GM21717 (cell line): ENCODE data around the gene AVEN.
"Not testable (repeated sequence)": the region's sequence is repeated elsewhere in the genome, so short reads cannot be mapped to it uniquely, and the experiment has no call there.

ENCODE experiments used
- ATAC-seq: cut with Tn5 transposase; IDR thresholded peaks from one replicate; pipeline ENCODE4 v1.9.1; 2021; ENCODE audit warnings: mild to moderate bottlenecking, moderate library complexity; ENCODE audit not compliant: unreplicated experiment

Gene AVEN

DNA sequence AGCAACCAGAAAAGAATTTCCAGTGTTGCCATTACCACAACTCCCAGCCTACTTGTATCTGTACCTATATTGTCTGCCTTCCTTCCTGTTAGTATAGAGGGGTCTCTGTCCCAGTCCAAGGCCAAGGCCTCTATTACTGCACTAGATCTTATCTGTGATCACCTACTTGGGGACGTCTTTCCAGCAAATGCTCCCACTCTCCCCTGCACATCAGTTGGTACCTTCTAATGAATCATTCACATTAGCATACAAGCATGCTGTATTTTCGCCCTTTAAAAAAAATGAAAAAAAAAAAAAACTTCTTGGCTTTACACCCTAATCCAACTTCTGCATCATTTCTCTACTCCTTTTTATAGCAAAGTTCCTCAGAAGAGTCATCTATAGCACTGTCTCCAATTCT lies 4.8 kb upstream of the AVEN start:
- no peak for ATAC-seq

DNA sequence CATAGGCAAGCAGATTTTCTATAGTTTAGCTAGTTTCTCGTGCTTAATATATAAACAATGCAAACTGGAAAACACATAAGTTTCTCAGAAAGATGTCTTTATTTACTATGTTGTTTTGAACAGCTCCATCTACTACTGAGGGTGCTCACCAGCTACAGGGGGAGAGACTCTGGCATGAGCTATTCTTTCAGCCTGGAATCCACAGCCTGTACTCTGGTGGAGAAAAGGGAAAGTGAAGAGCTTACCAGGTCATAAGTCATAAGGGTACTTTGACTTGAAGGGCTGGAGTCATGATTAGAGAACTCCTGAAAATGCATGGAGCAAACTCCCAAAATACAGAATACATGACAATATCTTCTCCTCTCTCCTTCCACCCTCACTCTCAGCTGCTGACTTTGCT lies 4.4 kb upstream of the AVEN start:
- ATAC-seq = no peak

GRCh38 chr15:34039790-34040113 lies 748 bp upstream of the AVEN start:
- ATAC-seq = peak; percentile 15

- peak; percentile 56 for ATAC-seq
These were observed 757 bp downstream of the AVEN start for GRCh38 chr15:34038023-34038870.

DNA sequence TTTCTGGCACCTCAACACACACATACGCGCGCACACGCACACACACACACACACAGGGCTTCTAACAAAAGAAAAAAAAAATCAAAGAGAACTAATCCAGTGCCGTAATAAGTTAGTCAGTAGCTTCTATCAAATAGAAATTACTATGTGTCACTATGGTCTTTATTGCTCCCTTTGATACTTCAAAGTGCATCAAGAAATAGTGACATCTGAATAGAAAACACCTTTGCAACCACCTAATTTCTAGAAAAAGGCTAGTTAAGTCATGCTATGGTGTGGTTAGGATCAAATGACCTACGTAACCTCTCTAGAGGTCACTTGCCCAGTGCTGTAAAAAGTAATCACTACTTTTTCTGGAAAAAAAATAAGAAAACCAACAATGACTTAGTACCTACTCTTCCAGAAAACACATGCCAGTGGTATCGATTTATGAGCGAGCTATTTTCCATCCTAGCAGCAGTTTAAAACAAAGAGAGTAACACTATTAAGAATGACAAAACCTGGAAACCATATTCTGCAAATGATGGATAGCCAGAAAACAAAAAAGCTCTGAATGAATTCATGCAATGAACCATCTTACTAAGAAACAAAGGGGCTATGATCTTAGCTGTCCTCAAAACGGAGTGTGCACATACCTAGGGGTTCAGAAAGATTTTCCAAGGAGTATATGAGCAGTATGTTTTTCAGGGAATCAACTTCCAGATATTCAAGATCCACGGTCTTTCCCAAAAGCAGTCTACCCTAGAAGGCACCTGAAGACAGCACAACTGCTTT lies 6.8 kb downstream of the AVEN start:
- ATAC-seq = no peak

DNA sequence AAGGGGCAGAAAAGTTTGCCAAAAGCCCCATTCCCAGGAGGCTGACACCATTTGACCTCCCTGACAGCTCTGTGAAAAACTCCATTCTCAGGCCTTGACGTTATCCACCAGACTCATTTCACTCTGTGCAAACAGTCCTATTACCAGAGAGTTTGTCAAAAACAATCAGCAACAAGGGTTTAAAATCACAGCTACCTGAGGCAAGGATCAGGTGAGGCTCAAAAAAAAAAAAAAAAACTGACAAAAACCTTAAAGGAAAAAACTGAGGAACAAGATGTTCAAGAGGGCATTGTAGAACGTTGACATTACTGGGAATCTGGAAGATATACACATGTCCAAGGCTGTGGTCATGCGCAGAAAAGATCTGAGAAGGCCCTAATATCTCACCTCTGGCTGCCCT lies 11.4 kb downstream of the AVEN start:
- ATAC-seq = no peak

DNA sequence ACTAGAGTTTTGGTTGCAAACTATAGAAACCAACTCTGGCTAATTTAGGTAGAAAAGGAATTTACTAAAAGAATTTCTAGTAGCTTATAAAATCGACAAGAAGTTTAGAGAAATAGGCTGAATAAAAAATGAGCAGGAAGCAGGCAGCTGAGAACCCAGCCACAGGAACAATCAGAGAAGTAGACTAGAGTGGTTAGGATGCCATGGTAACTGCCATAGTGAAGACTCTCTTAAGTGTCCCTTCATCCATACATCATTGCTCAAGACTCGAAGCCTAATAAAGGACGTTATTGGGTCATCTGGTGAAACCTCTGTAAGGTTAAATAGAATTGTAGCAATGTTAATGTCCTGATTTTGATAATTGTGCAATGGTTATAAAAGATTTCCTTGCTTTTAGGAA lies 13.8 kb downstream of the AVEN start:
- ATAC-seq = no peak

DNA sequence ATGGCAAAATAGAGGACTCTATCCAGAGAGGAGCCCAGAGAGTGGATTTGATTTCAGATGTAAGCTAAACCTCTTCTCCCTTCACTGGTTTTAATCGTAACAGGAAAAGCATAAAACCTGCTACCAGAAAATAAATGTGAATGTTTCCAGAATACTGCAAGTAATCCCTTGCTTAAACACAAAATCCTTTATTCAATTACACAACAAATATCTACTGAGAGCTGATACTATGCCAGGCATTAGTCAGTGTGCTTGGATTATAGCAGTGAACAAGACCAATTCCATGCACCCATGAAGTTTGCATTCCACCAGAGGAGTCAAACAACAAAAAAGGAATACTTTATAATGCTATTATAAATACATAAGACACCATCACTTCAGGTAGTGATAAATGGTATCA lies 15.1 kb downstream of the AVEN start:
- no peak for ATAC-seq

- ATAC-seq = no peak
These were observed 19.5 kb downstream of the AVEN start for GRCh38 chr15:34019369-34019990.

- ATAC-seq = not testable (repeated sequence)
These were observed 20.3 kb downstream of the AVEN start for GRCh38 chr15:34018738-34019137.

DNA sequence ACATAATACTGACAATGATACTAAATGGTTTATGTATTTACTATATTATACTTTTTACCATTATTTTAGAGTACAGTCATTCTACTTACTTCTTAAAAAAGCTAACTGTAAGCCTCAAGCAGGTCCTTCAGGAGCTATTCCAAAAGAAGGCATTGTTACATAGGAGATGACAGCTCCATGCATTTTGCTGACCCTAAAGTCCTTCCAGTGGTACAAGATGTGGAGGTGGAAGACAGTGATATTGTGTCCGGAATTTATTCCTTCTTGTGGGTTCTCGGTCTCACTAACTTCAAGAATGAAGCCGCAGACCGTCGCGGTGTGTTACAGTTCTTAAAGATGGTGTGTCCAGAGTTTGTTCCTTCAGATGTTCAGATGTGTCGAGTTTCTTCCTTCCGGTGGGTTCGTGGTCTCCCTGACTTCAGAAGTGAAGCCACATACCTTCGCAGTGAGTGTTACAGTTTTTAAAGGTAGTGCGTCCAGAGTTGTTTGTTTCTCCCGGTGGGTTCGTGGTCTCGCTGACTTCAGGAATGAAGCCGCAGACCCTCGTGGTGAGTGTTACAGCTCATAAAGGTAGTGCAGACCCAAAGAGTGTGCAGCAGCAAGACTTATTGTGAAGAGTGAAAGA lies 20.9 kb downstream of the AVEN start:
- no peak for ATAC-seq

DNA sequence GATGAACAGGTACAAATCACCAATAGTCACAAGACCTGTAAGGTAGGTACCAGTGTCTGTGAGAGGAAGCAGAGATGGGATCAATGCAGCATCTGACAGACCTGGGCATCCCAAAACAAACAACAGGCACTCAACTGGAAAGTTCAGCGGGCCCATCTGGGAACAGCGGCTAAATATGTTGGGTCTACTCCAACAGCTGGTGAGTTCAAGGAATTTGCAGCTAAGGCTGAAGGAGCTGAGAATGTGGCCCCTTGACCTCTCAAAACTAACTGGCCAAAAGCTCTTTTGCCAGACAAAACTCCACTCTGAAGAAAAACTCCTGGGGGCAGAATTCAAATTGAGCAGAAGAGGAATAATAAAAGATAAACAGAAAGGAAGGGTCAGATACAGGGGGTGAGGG lies 24.4 kb downstream of the AVEN start:
- no peak for ATAC-seq

DNA sequence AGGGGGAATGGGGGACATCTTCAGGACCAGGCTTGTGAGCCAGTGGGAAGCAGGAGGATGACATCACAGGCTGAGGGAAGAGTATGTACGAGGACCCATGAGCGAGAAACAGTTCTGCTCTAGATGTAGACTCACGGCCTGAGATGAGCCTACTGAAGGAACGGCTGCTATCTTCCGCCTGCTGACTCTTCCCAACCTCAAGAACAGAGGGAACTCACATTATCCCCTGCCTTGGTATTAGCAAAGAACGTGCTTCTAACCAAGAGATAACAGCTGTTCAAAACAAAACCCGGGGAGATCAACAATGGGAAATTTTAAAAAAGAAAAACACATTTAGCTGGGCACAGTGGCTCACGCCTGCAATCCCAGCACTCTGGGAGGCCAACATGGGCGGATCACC lies 25.3 kb downstream of the AVEN start:
- no peak for ATAC-seq

DNA sequence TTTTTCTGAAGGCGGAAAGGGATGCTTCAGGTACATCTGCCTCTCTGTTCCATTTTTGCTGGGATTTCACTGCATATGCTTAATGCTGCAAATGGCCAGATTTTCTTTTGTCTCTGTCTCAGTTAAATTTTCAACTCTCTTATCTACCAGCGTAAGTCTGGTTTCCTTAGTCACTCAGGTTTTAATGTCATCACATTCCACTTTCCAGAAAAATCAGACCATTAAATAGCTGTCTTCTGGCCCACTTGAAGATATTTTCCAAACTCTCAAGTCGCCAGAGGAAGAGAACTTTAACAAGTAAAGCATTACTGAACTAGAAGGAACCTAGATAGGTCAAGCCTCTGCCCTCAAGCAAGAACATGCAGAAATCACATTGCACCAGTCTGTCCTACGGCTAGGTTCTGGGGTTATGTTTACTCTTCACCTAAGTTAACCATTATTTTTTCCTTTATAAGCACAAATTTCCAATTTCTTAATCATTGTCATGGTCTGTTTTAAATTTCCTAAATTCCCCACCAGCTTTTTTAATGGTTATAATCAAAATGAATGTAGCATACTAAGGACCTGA lies 26.5 kb downstream of the AVEN start:
- no peak for ATAC-seq

DNA sequence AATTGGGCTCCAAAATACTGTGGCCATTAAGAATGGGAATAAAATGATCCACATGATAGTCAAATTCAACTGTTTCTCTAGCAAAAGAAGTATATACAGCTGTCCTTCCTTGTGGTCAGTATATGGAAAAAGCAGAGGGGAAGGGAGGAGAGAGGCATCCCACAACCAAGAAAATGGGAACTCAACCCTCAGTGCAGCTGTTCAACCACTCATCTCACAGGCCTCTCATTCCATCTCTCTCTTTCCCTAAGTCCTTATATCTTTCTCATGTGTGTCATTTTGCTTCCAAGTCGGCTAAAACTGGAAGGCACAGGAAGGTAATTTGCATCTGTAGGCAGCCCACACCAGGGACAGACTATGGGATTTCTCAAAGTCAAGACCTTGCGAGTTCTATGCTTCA lies 27.5 kb downstream of the AVEN start:
- no peak for ATAC-seq

DNA sequence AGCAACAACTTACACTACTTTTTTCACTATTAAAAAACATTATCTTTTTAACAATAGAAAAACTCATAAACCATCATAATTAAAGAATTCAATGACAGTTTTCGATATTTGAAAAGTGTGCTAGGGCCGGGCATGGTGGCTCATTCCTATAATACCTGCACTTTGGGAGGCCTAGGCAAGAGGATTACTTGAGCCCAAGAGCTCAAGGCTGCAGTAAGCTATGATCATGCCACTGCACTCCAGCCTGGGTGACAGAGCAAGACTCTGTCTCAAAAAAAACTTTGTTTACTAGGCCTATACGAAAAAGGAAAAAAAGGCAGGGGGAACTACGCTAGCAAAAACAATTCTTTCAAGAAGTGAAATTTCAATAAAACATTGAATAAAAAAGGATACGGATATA lies 28.1 kb downstream of the AVEN start:
- ATAC-seq = no peak

- no peak for ATAC-seq
These were observed 29.3 kb downstream of the AVEN start for GRCh38 chr15:34009656-34010055.

GRCh38 chr15:34006381-34006780 lies 32.6 kb downstream of the AVEN start:
- ATAC-seq = no peak

- ATAC-seq = no peak
These were observed 37.5 kb downstream of the AVEN start for GRCh38 chr15:34001536-34001935.

DNA sequence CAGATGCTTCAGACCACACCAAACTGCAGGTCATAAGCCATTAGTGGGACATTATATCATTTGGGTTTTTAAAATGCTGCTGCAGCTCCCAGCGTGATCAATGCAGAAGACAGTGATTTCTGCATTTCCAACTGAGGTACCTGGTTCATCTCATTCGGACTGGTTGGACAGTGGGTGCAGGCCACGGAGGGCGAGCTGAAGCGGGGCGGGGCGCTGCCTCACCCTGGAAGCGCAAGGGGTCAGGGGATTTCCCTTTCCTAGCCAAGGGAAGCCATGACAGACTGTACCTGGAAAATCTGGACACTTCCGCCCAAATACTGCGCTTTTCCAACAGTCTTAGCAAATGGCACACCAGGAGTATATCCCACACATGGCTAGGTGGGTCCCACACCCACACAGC lies 43.3 kb downstream of the AVEN start:
- ATAC-seq = not testable (repeated sequence)

DNA sequence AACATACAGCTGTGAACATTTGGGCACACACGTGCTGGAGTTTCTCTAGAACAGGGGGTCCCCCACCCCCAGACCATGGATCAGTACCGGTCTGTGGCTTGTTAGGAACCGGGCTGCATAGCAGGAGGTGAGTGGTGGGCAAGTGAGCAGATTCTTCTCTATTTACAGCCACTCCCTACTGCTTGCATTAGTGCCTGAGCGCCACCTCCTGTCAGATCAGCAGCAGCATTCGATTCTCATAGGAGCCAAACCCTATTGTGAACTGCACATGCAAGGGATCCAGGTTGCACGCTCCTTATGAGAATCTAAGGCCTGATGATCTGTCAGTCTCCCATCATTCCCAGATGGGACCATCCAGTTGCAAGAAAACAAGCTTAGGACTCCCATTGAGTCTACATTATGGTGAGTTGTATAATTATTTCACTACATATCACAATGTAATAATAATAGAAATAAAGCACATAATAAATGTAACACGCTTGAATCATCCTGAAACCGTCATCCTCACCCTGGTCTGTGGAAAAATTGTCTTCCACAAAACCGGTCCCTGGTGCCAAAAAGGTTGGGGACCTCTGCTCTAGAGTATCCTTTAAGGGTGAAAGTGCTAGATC lies 44.9 kb downstream of the AVEN start:
- ATAC-seq = no peak
